Measurements from ENCODE around the gene IFT25.

- no peak for TF ChIP-seq CTCF (conservative IDR thresholded peaks at IDR 0.05 in 1 of 2, IDR thresholded peaks at IDR 0.05 in 1 of 2; ENCODE audit: low read depth in 1 of 2, low read length in 2 of 2)
- no peak for TF ChIP-seq EZH2 (IDR thresholded peaks at IDR 0.05; ENCODE audit: low read length, missing control alignments)
Measured at GRCh38 chr1:53947172-53947907, 1.8 kb upstream of the IFT25 start.
